ENCODE data around the gene FYCO1.

Gene FYCO1

DNA sequence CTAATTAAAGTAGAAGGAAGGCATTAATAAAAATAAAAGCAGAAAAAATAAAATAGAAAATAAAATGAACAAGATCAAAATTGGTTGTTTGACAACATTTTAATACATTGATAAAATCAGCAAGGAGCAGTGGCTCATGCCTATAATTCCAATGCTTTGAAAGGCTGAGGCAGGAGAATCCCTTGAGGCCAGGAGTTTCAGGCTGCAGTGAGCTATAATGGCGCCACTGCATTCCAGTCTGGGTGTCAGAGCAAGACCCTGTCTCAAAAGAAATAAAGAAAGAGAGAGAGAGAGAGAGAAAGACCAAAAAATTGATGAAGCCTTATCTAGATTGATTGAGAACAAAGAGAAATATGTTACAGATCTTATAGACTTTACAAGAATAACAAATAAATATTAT, 29.5 kb upstream of the FYCO1 start:
- no CpG with 5 or more reads among the region's 1 CpG for WGBS (ENCODE audit: extremely low coverage, insufficient coverage, low lambda C conversion rate)
- Histone ChIP-seq H3K27ac (ENCODE audit: low read depth, low read length) (no peak overlapping the region), H3K23ac (ENCODE audit: low read length) (no peak overlapping the region), H3K4me3 (ENCODE audit: low read length) (no peak overlapping the region), H3K4me2 (ENCODE audit: low read length) (no peak overlapping the region), H2BK120ac (ENCODE audit: low read depth, low read length) (no peak overlapping the region), H3K18ac (ENCODE audit: low read length) (no peak overlapping the region), H4K8ac (ENCODE audit: low read depth, low read length) (no peak overlapping the region), H3K56ac (ENCODE audit: low read length) (no peak overlapping the region), H2BK15ac (replicated peaks; ENCODE audit: low read depth) (no peak overlapping the region), H3K36me3 (ENCODE audit: control insufficient read depth, insufficient read depth, low read length) (no peaks in the 10 kb centered on the region), H3K4ac (ENCODE audit: low read depth, low read length) (no peak overlapping the region), H2BK5ac (ENCODE audit: low read length) (no peak overlapping the region), H3K9ac (ENCODE audit: low read length) (no peak overlapping the region), H3K4me1 (ENCODE audit: control insufficient read depth, low read depth, low read length) (no peaks in the 10 kb centered on the region), H2AK5ac (ENCODE audit: low read length) (no peak overlapping the region), H3K79me2 (ENCODE audit: control insufficient read depth, insufficient read depth, low read length) (no peaks in the 10 kb centered on the region), H3K27me3 (ENCODE audit: insufficient read depth, low read length, poor library complexity) (no peaks in the 10 kb centered on the region), H4K5ac (ENCODE audit: low read length) (no peak overlapping the region), H3K79me1 (ENCODE audit: low read length) (no peaks in the 10 kb centered on the region)
- no peak for DNase-seq

DNA sequence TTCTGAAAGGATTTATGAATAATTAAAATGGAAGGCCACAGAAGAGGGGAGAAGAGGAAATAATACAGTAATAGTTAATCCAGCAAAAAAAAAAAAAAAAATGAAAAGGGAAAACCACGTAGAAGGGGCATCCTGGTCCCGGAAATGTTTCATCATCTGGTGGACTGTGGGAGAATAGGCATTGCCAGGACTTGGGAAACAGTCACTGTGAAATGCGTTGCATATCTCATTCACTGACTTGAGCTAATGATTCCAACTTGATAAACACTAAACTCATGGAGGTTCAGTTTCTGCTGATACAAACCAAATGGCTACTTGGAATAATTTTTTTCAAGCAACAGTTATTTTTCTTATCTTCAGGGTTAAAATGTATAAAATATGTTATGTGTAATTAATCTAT, 28.5 kb upstream of the FYCO1 start:
- H4K5ac ChIP-seq (ENCODE audit: low read length): no peak overlapping the region
- H3K56ac ChIP-seq (ENCODE audit: low read length): no peak overlapping the region
- no peak overlapping the region for H3K18ac ChIP-seq (ENCODE audit: low read length)
- no peaks in the 10 kb centered on the region for H3K36me3 ChIP-seq (ENCODE audit: control insufficient read depth, insufficient read depth, low read length)
- H2BK5ac ChIP-seq (ENCODE audit: low read length): no peak overlapping the region
- H2AK5ac ChIP-seq (ENCODE audit: low read length): no peak overlapping the region
- H3K9ac ChIP-seq (ENCODE audit: low read length): no peak overlapping the region
- no peaks in the 10 kb centered on the region for H3K4me1 ChIP-seq (ENCODE audit: control insufficient read depth, low read depth, low read length)
- no peak overlapping the region for H3K27ac ChIP-seq (ENCODE audit: low read depth, low read length)
- WGBS (ENCODE audit: extremely low coverage, insufficient coverage, low lambda C conversion rate): no CpG with 5 or more reads among the region's 3 CpGs
- no peaks in the 10 kb centered on the region for H3K79me2 ChIP-seq (ENCODE audit: control insufficient read depth, insufficient read depth, low read length)
- H3K4ac ChIP-seq (ENCODE audit: low read depth, low read length): no peak overlapping the region
- no peaks in the 10 kb centered on the region for H3K27me3 ChIP-seq (ENCODE audit: insufficient read depth, low read length, poor library complexity)
- no peak overlapping the region for H3K4me2 ChIP-seq (ENCODE audit: low read length)
- no peaks in the 10 kb centered on the region for H3K79me1 ChIP-seq (ENCODE audit: low read length)
- H2BK15ac ChIP-seq (replicated peaks; ENCODE audit: low read depth): no peak overlapping the region
- H3K4me3 ChIP-seq (ENCODE audit: low read length): no peak overlapping the region
- no peak overlapping the region for H4K8ac ChIP-seq (ENCODE audit: low read depth, low read length)
- no peak overlapping the region for H2BK120ac ChIP-seq (ENCODE audit: low read depth, low read length)
- no peak for DNase-seq
- H3K23ac ChIP-seq (ENCODE audit: low read length): no peak overlapping the region

DNA sequence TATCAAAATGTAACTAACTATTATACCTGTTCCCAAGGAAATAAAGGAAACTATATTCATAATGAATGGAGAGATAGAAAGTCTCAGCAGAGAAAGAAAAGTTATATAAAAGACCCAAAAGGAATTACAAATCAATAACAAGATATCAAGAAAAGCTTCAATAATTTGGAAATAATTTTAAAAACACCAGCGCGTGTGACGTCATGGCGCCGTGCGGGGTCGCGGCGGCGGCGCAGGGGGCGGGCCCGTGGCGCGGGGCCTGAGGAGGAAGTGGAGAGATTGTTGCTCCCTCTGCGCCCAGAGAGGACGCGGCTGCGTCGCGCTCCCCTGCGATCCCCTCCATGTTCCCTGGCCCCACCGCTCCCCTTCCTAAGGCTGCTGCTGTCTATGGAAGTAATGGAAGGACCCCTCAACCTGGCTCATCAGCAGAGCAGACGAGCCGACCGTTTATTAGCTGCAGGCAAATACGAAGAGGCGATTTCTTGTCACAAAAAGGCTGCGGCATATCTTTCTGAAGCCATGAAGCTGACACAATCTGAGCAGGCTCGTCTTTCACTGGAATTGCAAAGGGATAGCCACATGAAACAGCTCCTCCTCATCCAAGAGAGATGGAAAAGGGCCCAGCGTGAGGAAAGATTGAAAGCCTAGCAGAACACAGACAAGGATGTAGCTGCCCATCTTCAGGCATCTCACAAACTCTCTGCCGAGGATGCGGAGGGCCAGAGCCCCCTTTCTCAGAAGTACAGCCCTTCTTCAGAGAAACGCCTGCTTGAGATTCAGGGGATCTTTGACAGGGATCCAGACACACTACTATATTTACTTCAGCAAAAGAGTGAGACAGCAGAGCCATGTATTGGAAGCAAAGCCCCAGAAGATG, 27.5 kb upstream of the FYCO1 start:
- Histone ChIP-seq H4K8ac (ENCODE audit: low read depth, low read length) (no peak overlapping the region), H3K4ac (ENCODE audit: low read depth, low read length) (no peak overlapping the region), H4K5ac (ENCODE audit: low read length) (no peak overlapping the region), H3K79me1 (ENCODE audit: low read length) (no peaks in the 10 kb centered on the region), H3K4me3 (ENCODE audit: low read length) (no peak overlapping the region), H3K56ac (ENCODE audit: low read length) (no peak overlapping the region), H3K9ac (ENCODE audit: low read length) (no peak overlapping the region), H3K36me3 (ENCODE audit: control insufficient read depth, insufficient read depth, low read length) (no peaks in the 10 kb centered on the region), H2BK5ac (ENCODE audit: low read length) (no peak overlapping the region), H2BK120ac (ENCODE audit: low read depth, low read length) (no peak overlapping the region), H3K4me1 (ENCODE audit: control insufficient read depth, low read depth, low read length) (no peaks in the 10 kb centered on the region), H2AK5ac (ENCODE audit: low read length) (no peak overlapping the region), H3K27ac (ENCODE audit: low read depth, low read length) (no peak overlapping the region), H3K23ac (ENCODE audit: low read length) (no peak overlapping the region), H3K18ac (ENCODE audit: low read length) (no peak overlapping the region), H3K4me2 (ENCODE audit: low read length) (no peak overlapping the region), H2BK15ac (replicated peaks; ENCODE audit: low read depth) (no peak overlapping the region), H3K27me3 (ENCODE audit: insufficient read depth, low read length, poor library complexity) (no peaks in the 10 kb centered on the region), H3K79me2 (ENCODE audit: control insufficient read depth, insufficient read depth, low read length) (no peaks in the 10 kb centered on the region)
- no CpG with 5 or more reads among the region's 34 CpGs for WGBS (ENCODE audit: extremely low coverage, insufficient coverage, low lambda C conversion rate)
- DNase-seq: no peak

DNA sequence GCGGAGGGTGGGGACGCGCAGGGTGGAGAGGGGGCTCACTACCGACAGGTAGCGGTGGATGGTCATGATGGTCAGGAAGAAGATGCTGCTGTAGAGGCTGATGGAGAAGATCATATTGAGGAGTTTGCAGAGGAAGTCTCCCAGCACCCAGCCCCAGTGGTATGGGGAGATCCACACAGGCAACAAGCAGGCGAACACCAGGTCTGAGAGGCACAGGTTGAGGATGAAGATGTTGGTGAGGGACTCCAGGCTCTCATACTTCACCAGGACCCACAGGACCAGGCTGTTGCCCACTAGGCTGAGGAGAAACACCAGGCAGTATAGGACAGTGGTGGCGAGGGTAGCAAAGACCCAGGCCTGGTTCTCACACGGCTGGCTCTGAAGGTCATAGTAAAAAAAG, 25.9 kb upstream of the FYCO1 start:
- Histone ChIP-seq H3K4me2 (ENCODE audit: low read length) (no peak overlapping the region), H3K79me2 (ENCODE audit: control insufficient read depth, insufficient read depth, low read length) (no peaks in the 10 kb centered on the region), H3K56ac (ENCODE audit: low read length) (no peak overlapping the region), H3K18ac (ENCODE audit: low read length) (no peak overlapping the region), H2BK5ac (ENCODE audit: low read length) (no peak overlapping the region), H3K4ac (ENCODE audit: low read depth, low read length) (no peak overlapping the region), H2AK5ac (ENCODE audit: low read length) (no peak overlapping the region), H4K5ac (ENCODE audit: low read length) (no peak overlapping the region), H3K9ac (ENCODE audit: low read length) (no peak overlapping the region), H2BK120ac (ENCODE audit: low read depth, low read length) (no peak overlapping the region), H3K27ac (ENCODE audit: low read depth, low read length) (no peak overlapping the region), H3K23ac (ENCODE audit: low read length) (no peak overlapping the region), H3K4me1 (ENCODE audit: control insufficient read depth, low read depth, low read length) (no peaks in the 10 kb centered on the region), H3K36me3 (ENCODE audit: control insufficient read depth, insufficient read depth, low read length) (no peaks in the 10 kb centered on the region), H3K79me1 (ENCODE audit: low read length) (no peaks in the 10 kb centered on the region), H2BK15ac (replicated peaks; ENCODE audit: low read depth) (no peak overlapping the region), H4K8ac (ENCODE audit: low read depth, low read length) (no peak overlapping the region), H3K4me3 (ENCODE audit: low read length) (no peak overlapping the region), H3K27me3 (ENCODE audit: insufficient read depth, low read length, poor library complexity) (no peaks in the 10 kb centered on the region)
- no CpG with 5 or more reads among the region's 8 CpGs for WGBS (ENCODE audit: extremely low coverage, insufficient coverage, low lambda C conversion rate)
- DNase-seq: no peak

DNA sequence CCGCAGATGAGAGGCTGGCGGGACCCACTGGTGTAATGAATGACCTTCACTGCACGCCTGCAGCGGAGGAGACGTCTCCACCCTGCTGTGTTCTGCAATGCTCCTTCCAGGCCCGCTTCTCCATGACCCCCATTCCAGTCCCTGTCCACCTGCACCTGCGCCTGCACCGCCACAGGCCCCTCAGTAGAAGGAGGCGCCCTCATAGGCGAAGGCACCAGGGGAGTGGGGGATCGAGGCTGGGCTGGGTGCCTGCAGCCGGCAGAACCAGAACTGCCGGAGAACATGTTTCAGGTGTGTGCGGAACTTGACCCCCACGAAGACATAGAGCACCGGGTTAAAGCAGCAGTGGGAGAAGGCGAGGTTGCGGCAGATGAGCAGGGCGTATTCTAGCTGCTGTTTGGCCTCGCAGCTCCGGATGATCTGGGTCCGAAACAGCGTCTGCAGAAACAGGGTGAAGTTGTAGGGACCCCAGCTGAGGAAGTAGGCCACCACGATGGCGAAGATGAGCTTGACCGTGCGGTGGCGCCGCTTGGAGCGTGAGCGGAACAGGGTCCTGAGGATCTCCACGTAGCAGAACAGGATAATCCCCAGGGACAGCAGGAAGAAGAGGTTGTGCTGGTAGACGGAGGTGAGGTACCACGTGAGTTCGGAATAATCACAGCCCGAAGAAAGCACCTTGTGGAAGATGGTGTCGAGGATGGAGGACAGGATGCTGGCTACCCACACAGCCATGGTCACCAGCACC, 25.3 kb upstream of the FYCO1 start:
- H3K56ac ChIP-seq (ENCODE audit: low read length): no peak overlapping the region
- H4K8ac ChIP-seq (ENCODE audit: low read depth, low read length): no peak overlapping the region
- H3K23ac ChIP-seq (ENCODE audit: low read length): no peak overlapping the region
- H3K4ac ChIP-seq (ENCODE audit: low read depth, low read length): no peak overlapping the region
- DNase-seq: no peak
- H2BK120ac ChIP-seq (ENCODE audit: low read depth, low read length): no peak overlapping the region
- H3K4me3 ChIP-seq (ENCODE audit: low read length): no peak overlapping the region
- no peaks in the 10 kb centered on the region for H3K79me2 ChIP-seq (ENCODE audit: control insufficient read depth, insufficient read depth, low read length)
- no peak overlapping the region for H4K5ac ChIP-seq (ENCODE audit: low read length)
- no peaks in the 10 kb centered on the region for H3K4me1 ChIP-seq (ENCODE audit: control insufficient read depth, low read depth, low read length)
- H2AK5ac ChIP-seq (ENCODE audit: low read length): no peak overlapping the region
- H2BK5ac ChIP-seq (ENCODE audit: low read length): no peak overlapping the region
- H3K27ac ChIP-seq (ENCODE audit: low read depth, low read length): no peak overlapping the region
- no CpG with 5 or more reads among the region's 37 CpGs for WGBS (ENCODE audit: extremely low coverage, insufficient coverage, low lambda C conversion rate)
- H3K79me1 ChIP-seq (ENCODE audit: low read length): no peaks in the 10 kb centered on the region
- H3K36me3 ChIP-seq (ENCODE audit: control insufficient read depth, insufficient read depth, low read length): no peaks in the 10 kb centered on the region
- H2BK15ac ChIP-seq (replicated peaks; ENCODE audit: low read depth): no peak overlapping the region
- no peaks in the 10 kb centered on the region for H3K27me3 ChIP-seq (ENCODE audit: insufficient read depth, low read length, poor library complexity)
- H3K4me2 ChIP-seq (ENCODE audit: low read length): no peak overlapping the region
- H3K18ac ChIP-seq (ENCODE audit: low read length): no peak overlapping the region
- H3K9ac ChIP-seq (ENCODE audit: low read length): no peak overlapping the region
